GM21423 (cell line): ENCODE data around the gene CDH10.

Experiments used
- ATAC-seq: cut with Tn5 transposase; IDR thresholded peaks from one replicate; pipeline ENCODE4 v1.9.1; 2021; ENCODE audit warnings: mild to moderate bottlenecking, moderate library complexity; ENCODE audit not compliant: unreplicated experiment

CDH10 gene

GRCh38 chr5:24491490-24491889 lies 153.3 kb downstream of the CDH10 start:
- no peak for ATAC-seq

GRCh38 chr5:24487368-24488229 lies 157.2 kb downstream of the CDH10 start:
- no peak for ATAC-seq

- no peak for ATAC-seq
Measured at GRCh38 chr5:24480952-24481351, 163.8 kb downstream of the CDH10 start.

GRCh38 chr5:24477958-24478357 lies 166.8 kb downstream of the CDH10 start:
- no peak for ATAC-seq

GRCh38 chr5:24475101-24475500 lies 169.7 kb downstream of the CDH10 start:
- no peak for ATAC-seq

GRCh38 chr5:24474685-24475084 lies 170.1 kb downstream of the CDH10 start:
- no peak for ATAC-seq

- ATAC-seq: no peak
Measured at GRCh38 chr5:24472518-24472917, 172.3 kb downstream of the CDH10 start.

GRCh38 chr5:24444414-24444813 lies 200.4 kb downstream of the CDH10 start:
- no peak for ATAC-seq

GRCh38 chr5:24439465-24439864 lies 205.3 kb downstream of the CDH10 start:
- no peak for ATAC-seq
